B cell (primary cell): Measurements from ENCODE around the gene PIK3AP1. TPM values are rescaled to one million over a fixed set of nuclear protein-coding genes. Genes with fewer than 3 reads are reported as not detected.

Experiments
- ATAC-seq: fragments of 200-7000 bp; cut with Tn5 transposase; one replicate; pipeline ENCODE4 v1.10.0; 2021; ENCODE audit warnings: low read depth, mild to moderate bottlenecking, moderate number of reproducible peaks, moderate library complexity
- CTCF ChIA-PET: fragments of 350-600 bp; sonication (Branson Sonifier 250); formaldehyde crosslinking; loops from one replicate; lab custom pipeline; 2021; ENCODE audit warnings: antibody characterized with exemption, inconsistent platforms; lab: Charles Lee
- POLR2A ChIA-PET: fragments of 350-600 bp; sonication (Branson Sonifier 250); formaldehyde crosslinking; loops from one replicate; lab custom pipeline; 2021; ENCODE audit warnings: antibody characterized with exemption; lab: Charles Lee
- DNase-seq: peaks from one replicate; pipeline ENCODE4 v3.0.0; 2013
- H2AFZ ChIP-seq: 2 replicates; pipeline ENCODE4 v1.6.1; 2012; ENCODE audit warnings: mild to moderate bottlenecking, low read depth, low read length; ENCODE audit not compliant: insufficient read depth, poor library complexity, severe bottlenecking
- H3K27ac ChIP-seq, 2 donors: 1 replicate in 1 of 2; 2 replicates in 1 of 2; pipeline ENCODE4 v1.5.1; 2012 to 2013; ENCODE audit warnings: low read length in 2 of 2, mild to moderate bottlenecking in 2 of 2, moderate library complexity in 1 of 2
- H3K27me3 ChIP-seq, 4 experiments: fragments of 200-600 bp in 1 of 4; sonication (generic) in 1 of 4; replicated peaks in 1 of 4; 1 replicate in 2 of 4; 2 replicates in 2 of 4; pipeline versions ENCODE4 v1.6.1 to v1.7.0; 2013 to 2016; ENCODE audit warnings: low read length in 3 of 4, mild to moderate bottlenecking in 2 of 4, mixed read lengths in 1 of 4, moderate library complexity in 1 of 4; ENCODE audit not compliant: insufficient read depth in 4 of 4, control insufficient read depth in 3 of 4; ENCODE audit errors: control extremely low read depth in 1 of 4
- H3K36me3 ChIP-seq, 2 experiments: replicated peaks in 1 of 2; 1 replicate in 1 of 2; 2 replicates in 1 of 2; pipeline versions ENCODE4 v1.6.1 to v1.7.1; 2013; ENCODE audit warnings: low read length in 1 of 2; ENCODE audit not compliant: insufficient read depth in 2 of 2, control insufficient read depth in 1 of 2; ENCODE audit errors: control extremely low read depth in 1 of 2, extremely low read depth in 1 of 2
- H3K4me1 ChIP-seq, 2 donors: fragments of 200-600 bp in 1 of 2; sonication (generic) in 1 of 2; 1 replicate in 1 of 2; 2 replicates in 1 of 2; pipeline versions ENCODE4 v1.5.1 to v1.6.1; 2013 to 2017; ENCODE audit warnings: low read length in 2 of 2; ENCODE audit not compliant: control insufficient read depth in 2 of 2, insufficient read depth in 2 of 2
- H3K4me2 ChIP-seq: replicated peaks from 2 replicates; pipeline ENCODE3; 2012; ENCODE audit warnings: mild to moderate bottlenecking, low read depth, low read length; ENCODE audit not compliant: poor library complexity, severe bottlenecking
- H3K4me3 ChIP-seq, 5 experiments: fragments of 200-600 bp in 1 of 5; sonication (generic) in 1 of 5; 1 replicate in 3 of 5; 2 replicates in 2 of 5; pipeline versions ENCODE4 v1.5.1 to v1.7.0; 2011 to 2016; ENCODE audit warnings: low read length in 4 of 5, mild to moderate bottlenecking in 4 of 5, low read depth in 2 of 5, control low read depth in 1 of 5, moderate library complexity in 1 of 5; ENCODE audit not compliant: insufficient read depth in 1 of 5; ENCODE audit errors: control extremely low read depth in 1 of 5, extremely low read depth in 1 of 5
- H3K79me2 ChIP-seq: fragments of 200-600 bp; sonication (generic); one replicate; pipeline ENCODE4 v1.6.0; 2016; ENCODE audit warnings: low read length; ENCODE audit not compliant: control insufficient read depth, insufficient read depth
- H3K9ac ChIP-seq: fragments of 200-600 bp; sonication (generic); 2 replicates; pipeline ENCODE4 v1.6.1; 2017; ENCODE audit warnings: mild to moderate bottlenecking, low read length, moderate library complexity
- H3K9me3 ChIP-seq, 3 donors: one replicate each; pipeline versions ENCODE4 v1.6.1 to v1.7.1; 2013; ENCODE audit warnings: low read length in 2 of 3; ENCODE audit not compliant: control insufficient read depth in 2 of 3, insufficient read depth in 1 of 3; ENCODE audit errors: control extremely low read depth in 1 of 3
- H4K20me1 ChIP-seq: 2 replicates; pipeline ENCODE4 v1.6.0; 2012; ENCODE audit warnings: mild to moderate bottlenecking, low read length; ENCODE audit not compliant: insufficient read depth, control insufficient read depth, poor library complexity, severe bottlenecking
- H3K27ac Mint-ChIP-seq: one replicate; pipeline ENCODE4 v1.8.0; 2021; ENCODE audit warnings: mixed read lengths
- H3K27me3 Mint-ChIP-seq: one replicate; pipeline ENCODE4 v1.8.0; 2021; ENCODE audit warnings: mixed read lengths
- H3K4me1 Mint-ChIP-seq: one replicate; pipeline ENCODE4 v1.8.0; 2021; ENCODE audit warnings: mixed read lengths
- H3K4me3 Mint-ChIP-seq: one replicate; pipeline ENCODE4 v1.8.0; 2021; ENCODE audit warnings: mixed read lengths
- H3K9me3 Mint-ChIP-seq: one replicate; pipeline ENCODE4 v1.8.0; 2022; ENCODE audit warnings: mixed read lengths; ENCODE audit not compliant: insufficient read depth
- EZH2 ChIP-seq: IDR thresholded peaks from 2 replicates; pipeline ENCODE4 v1.6.1; 2012; ENCODE audit warnings: borderline replicate concordance, low read depth, mild to moderate bottlenecking, moderate library complexity, low read length; ENCODE audit not compliant: insufficient read depth, poor library complexity, severe bottlenecking
- WGBS: methylation state at CpG from one replicate; pipeline ENCODE4 v1.1.5; 2013; ENCODE audit warnings: missing lambda C conversion rate; ENCODE audit not compliant: insufficient coverage; 5-methylcytosine and 5-hydroxymethylcytosine counted together
- intact Hi-C: fragments of 100-400 bp; cut with micrococcal nuclease; formaldehyde crosslinking; loops from one replicate; pipeline ENCODE4 v1.10.0; 2022
- polyA plus RNA-seq: library from polyadenylated mRNA; depleted of rRNA; stranded (reverse); fragments of >200 nt; gene quantifications from 2 replicates; pipeline ENCODE4 v1.2.3, GENCODE V29; 2012
- total RNA-seq, 2 donors: library from RNA; stranded (reverse); fragments of 120-200 nt in 1 of 2; gene quantifications; 1 replicate in 1 of 2; 2 replicates in 1 of 2; pipeline versions ENCODE4 v1.2.3 to v1.2.4, GENCODE V29; 2013 to 2022
- TF ChIP-seq, protein P1 (sequence below): fragments of 200-600 bp; IDR thresholded peaks from one replicate; pipeline ENCODE4 v1.8.0; 2022; ENCODE audit warnings: antibody characterized with exemption, mild to moderate bottlenecking

The PIK3AP1 gene
- total and polyA plus RNA-seq, 2 donors (not counting 1 experiment from before 2014, with no cell fraction given): 125 to 130 TPM

DNA sequence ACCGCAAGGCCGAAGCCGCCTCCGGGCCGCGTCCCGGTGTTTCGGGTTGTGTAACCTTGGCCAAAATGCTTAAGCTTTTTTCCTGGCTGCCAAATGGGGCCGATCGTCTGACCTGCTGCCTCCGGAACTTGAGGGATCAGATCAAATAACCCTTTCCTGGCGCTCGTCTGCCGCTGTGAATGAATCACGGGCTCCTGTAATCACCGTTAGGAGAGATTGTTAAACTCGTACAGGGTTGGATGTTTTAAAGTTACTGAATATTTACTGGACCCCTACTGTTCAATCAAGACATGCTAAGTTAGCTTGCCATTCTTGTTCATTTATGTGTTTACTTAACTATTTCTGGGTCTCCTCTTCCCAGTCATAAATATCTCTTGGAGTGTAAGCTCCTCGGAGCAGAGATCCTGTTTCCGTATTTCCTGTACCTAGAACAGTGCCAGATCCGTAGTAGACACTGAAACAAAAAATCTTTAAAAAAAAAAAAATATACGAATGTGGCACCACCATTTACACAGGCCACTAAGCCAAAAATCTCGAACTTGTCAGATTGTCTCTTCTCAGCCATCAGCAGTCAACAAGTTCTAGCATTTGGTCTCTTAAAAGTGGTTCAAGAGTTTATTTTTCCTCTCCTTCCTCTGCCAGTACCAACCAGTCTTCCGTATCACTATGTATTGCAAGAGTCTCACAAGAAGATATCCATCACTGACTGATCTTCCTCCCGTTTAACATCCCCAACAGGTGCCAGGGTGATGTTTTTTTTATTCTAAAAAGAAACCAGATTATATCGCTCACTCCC, 132.9 kb downstream of the PIK3AP1 start:
- POLR2A ChIA-PET: no interaction called here
- DNase-seq (no peak), ATAC-seq (no peak)
- peaks cover 38% of the 10 kb centered on the region for H3K4me1 Mint-ChIP-seq
- Histone ChIP-seq H3K4me2 (peak overlapping the region; percentile 90), H3K9ac (peak overlapping the region; percentile 86), H3K27me3 (no peaks in the 10 kb centered on the region), H3K4me3 (peak overlapping the region; percentile 65 to 97 (median 70)), H4K20me1 (peaks cover 15% of the 10 kb centered on the region), H3K27ac (peak overlapping the region; percentile 96 to 98), H3K36me3 (no peaks in the 10 kb centered on the region), H3K4me1 (peaks cover 24 to 35% of the 10 kb centered on the region in 2 donors), H3K9me3 (no peaks in the 10 kb centered on the region), H2AFZ (peak overlapping the region; percentile 76), H3K79me2 (peaks cover 55% of the 10 kb centered on the region)
- under 1% methylated on average over 12 of the region's 25 CpGs for WGBS
- no peaks in the 10 kb centered on the region for H3K27me3 Mint-ChIP-seq
- CTCF ChIA-PET: no interaction called here
- intact Hi-C loops: loop anchor here (1.0 to 10.0 kb wide), 5 partner anchors 115 to 933 kb away; partner anchors contain the start of genes ALDH18A1 and ARHGAP19
- no peak overlapping the region for H3K4me3 Mint-ChIP-seq
- peak overlapping the region; percentile 99 for H3K27ac Mint-ChIP-seq
- TF ChIP-seq, protein P1, sequence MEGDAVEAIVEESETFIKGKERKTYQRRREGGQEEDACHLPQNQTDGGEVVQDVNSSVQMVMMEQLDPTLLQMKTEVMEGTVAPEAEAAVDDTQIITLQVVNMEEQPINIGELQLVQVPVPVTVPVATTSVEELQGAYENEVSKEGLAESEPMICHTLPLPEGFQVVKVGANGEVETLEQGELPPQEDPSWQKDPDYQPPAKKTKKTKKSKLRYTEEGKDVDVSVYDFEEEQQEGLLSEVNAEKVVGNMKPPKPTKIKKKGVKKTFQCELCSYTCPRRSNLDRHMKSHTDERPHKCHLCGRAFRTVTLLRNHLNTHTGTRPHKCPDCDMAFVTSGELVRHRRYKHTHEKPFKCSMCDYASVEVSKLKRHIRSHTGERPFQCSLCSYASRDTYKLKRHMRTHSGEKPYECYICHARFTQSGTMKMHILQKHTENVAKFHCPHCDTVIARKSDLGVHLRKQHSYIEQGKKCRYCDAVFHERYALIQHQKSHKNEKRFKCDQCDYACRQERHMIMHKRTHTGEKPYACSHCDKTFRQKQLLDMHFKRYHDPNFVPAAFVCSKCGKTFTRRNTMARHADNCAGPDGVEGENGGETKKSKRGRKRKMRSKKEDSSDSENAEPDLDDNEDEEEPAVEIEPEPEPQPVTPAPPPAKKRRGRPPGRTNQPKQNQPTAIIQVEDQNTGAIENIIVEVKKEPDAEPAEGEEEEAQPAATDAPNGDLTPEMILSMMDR: no peak
- no peak for TF ChIP-seq EZH2
- H3K9me3 Mint-ChIP-seq: no peaks in the 10 kb centered on the region
